Lung (tissue), 12 donors: ENCODE results near the gene AGMAT. TPM values are rescaled to one million over a fixed set of nuclear protein-coding genes. Genes with fewer than 3 reads are reported as not detected.
A peak's percentile ranks its signal among the peaks of the same experiment; 100 is the strongest.

ENCODE experiments used
- ATAC-seq: fragments of 200-7000 bp; cut with Tn5 transposase; one replicate; pipeline ENCODE4 v1.9.1; 2020; ENCODE audit warnings: moderate number of reproducible peaks; ENCODE audit not compliant: insufficient read depth, low FRiP score
- DNase-seq, 3 donors: peaks; one replicate each; pipeline ENCODE4 v3.0.0-alpha.2; 2013 to 2017
- H3K27ac ChIP-seq, 2 donors: one replicate each; pipeline ENCODE4 v1.5.1; 2013; ENCODE audit warnings: mild to moderate bottlenecking in 2 of 2, moderate library complexity in 2 of 2, control low read depth in 1 of 2, inconsistent platforms in 1 of 2, low read depth in 1 of 2, low read length in 1 of 2
- H3K27me3 ChIP-seq, 3 donors: one replicate each; pipeline ENCODE4 v1.5.1; 2013; ENCODE audit warnings: low read length in 2 of 3; ENCODE audit not compliant: control insufficient read depth in 3 of 3, insufficient read depth in 3 of 3
- H3K36me3 ChIP-seq, 4 donors: one replicate each; pipeline ENCODE4 v1.5.1; 2013; ENCODE audit warnings: low read length in 4 of 4, mild to moderate bottlenecking in 1 of 4, moderate library complexity in 1 of 4; ENCODE audit not compliant: control insufficient read depth in 4 of 4, insufficient read depth in 4 of 4
- H3K4me1 ChIP-seq, 5 donors: one replicate each; pipeline ENCODE4 v1.5.1; 2013; ENCODE audit warnings: low read length in 5 of 5, mild to moderate bottlenecking in 2 of 5, moderate library complexity in 1 of 5; ENCODE audit not compliant: control insufficient read depth in 5 of 5, insufficient read depth in 5 of 5
- H3K4me3 ChIP-seq: one replicate; pipeline ENCODE4 v1.5.1; 2013; ENCODE audit warnings: mild to moderate bottlenecking, control low read depth, moderate library complexity
- H3K9ac ChIP-seq, 2 donors: one replicate each; pipeline ENCODE4 v1.5.1; 2013; ENCODE audit warnings: low read length in 2 of 2, control low read depth in 1 of 2; ENCODE audit not compliant: insufficient read depth in 1 of 2
- H3K9me3 ChIP-seq, 4 donors: one replicate each; pipeline ENCODE4 v1.5.1; 2013; ENCODE audit warnings: low read length in 3 of 4, mild to moderate bottlenecking in 1 of 4, moderate library complexity in 1 of 4; ENCODE audit not compliant: control insufficient read depth in 4 of 4, insufficient read depth in 3 of 4
- WGBS, 2 donors: extraction: QIAGEN DNeasy Blood & Tissue Kit; methylation state at CpG; one replicate each; pipeline ENCODE4 v1.1.7; 2013; 5-methylcytosine and 5-hydroxymethylcytosine counted together
- polyA plus RNA-seq, 2 donors: library from polyadenylated mRNA; stranded (reverse); fragments of 200-250 nt; gene quantifications; one replicate each; pipeline ENCODE4 v1.2.1, GENCODE V29; 2013
- total RNA-seq, 2 donors: library from RNA; depleted of rRNA in 1 of 2; stranded (reverse); fragments of >200 nt in 1 of 2; gene quantifications; one replicate each; pipeline ENCODE4 v1.2.1, GENCODE V29; 2014 to 2021
- TF ChIP-seq, protein P1 (sequence below): IDR thresholded peaks from 2 replicates; pipeline ENCODE4 v1.5.1; 2012; ENCODE audit warnings: mild to moderate bottlenecking; ENCODE audit errors: control extremely low read depth, extremely low read depth
- donor health status: control.
- donor health status: control.
- donor health status: Bipolar disorder and iron deficiency.
- donor health status: healthy.
- donor health status: DM: yes; HTN: yes; CAD: no.

The AGMAT gene
- total and polyA plus RNA-seq, 4 donors = 0.08 to 0.46 (median 0.31) TPM

DNA sequence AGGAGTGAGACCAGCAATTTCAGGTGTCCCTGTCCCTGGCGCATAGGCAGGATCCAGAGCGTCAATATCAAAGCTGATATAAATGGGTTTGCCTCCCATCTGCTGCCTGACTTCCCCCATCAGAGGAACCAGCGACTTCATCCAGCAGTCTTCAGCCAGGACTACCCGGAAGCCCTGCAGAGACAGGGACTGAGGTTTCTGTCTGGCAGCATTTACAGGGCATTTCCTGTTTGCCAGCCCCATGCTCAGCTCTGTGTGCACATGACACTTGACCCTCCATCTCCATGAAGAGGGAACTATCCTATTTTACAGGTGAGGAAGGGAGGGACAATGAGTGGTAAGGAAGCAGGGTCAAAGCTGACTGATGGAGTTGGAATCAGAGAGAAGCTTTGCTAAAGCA, 7.2 kb downstream of the AGMAT start:
- Histone ChIP-seq H3K36me3 (peaks cover 0 to 1% (median 0%) of the 10 kb centered on the region in 4 donors), H3K27me3 (no peaks in the 10 kb centered on the region), H3K4me1 (peaks cover 0 to 10% (median 3%) of the 10 kb centered on the region in 5 donors), H3K27ac (no peak overlapping the region), H3K4me3 (no peak overlapping the region), H3K9me3 (no peaks in the 10 kb centered on the region), H3K9ac (no peak overlapping the region)
- DNase-seq (no peak), ATAC-seq (no peak)
- TF ChIP-seq, protein P1, sequence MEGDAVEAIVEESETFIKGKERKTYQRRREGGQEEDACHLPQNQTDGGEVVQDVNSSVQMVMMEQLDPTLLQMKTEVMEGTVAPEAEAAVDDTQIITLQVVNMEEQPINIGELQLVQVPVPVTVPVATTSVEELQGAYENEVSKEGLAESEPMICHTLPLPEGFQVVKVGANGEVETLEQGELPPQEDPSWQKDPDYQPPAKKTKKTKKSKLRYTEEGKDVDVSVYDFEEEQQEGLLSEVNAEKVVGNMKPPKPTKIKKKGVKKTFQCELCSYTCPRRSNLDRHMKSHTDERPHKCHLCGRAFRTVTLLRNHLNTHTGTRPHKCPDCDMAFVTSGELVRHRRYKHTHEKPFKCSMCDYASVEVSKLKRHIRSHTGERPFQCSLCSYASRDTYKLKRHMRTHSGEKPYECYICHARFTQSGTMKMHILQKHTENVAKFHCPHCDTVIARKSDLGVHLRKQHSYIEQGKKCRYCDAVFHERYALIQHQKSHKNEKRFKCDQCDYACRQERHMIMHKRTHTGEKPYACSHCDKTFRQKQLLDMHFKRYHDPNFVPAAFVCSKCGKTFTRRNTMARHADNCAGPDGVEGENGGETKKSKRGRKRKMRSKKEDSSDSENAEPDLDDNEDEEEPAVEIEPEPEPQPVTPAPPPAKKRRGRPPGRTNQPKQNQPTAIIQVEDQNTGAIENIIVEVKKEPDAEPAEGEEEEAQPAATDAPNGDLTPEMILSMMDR = no peak
- WGBS, 2 donors = 59 to 63% methylated on average over 4 of the region's 4 CpGs

DNA sequence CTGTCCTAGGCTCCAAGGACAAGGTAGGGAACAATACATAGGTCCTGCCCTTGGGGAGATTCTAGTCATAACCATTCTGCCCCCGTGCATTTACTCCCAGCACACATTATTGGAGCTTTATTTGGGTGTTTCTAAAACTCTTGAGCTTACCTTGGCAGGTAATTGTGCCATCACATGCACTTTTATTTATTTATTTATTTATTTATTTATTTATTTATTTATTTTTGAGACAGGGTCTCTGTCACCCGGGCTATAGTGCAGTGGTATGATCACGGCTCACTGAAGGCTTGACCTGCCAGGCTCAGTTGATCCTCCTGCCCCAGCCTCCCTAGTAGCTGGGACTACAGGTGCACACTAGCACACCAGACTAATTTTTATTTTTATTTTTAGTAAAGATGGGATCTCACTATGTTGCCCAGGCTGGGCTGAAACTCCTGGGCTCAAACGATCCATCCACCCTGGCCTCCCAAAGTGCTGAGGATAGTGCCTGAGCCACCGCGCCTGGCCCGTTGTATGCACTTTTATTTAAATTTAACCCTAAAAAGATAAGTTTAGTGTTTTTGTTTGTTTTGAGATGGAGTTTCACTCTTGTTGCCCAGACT, 9.2 kb downstream of the AGMAT start:
- DNase-seq (no peak), ATAC-seq (no peak)
- Histone ChIP-seq H3K27ac (no peak overlapping the region), H3K4me3 (no peak overlapping the region), H3K27me3 (no peaks in the 10 kb centered on the region), H3K36me3 (peaks cover 0 to 4% (median under 1%) of the 10 kb centered on the region in 4 donors), H3K9ac (no peak overlapping the region), H3K4me1 (peaks cover 0 to 10% (median 3%) of the 10 kb centered on the region in 5 donors), H3K9me3 (no peaks in the 10 kb centered on the region)
- WGBS, 2 donors = 96 to 99% methylated on average over 7 of the region's 7 CpGs
- TF ChIP-seq, protein P1 = no peak

DNA sequence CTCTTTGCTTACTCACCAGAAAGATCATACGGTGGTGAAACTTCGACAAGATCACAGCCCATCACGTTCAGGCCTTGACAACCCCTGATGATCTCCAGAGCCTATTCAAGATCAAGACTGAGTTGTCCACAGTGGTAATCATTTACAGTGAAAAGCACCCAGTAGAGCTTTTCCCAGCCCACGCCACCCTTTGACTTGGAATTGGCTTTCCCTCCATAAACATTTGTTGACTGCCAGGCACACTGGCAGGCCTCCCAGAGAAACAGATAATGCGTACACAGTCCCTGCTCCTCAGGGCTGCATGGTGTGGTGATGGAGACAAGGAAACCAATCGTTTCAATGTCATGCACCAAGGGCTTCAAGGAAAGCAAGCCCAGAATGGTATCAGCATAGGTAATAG, 10.1 kb downstream of the AGMAT start:
- DNase-seq (peak; percentile 38 to 59 (median 46)), ATAC-seq (no peak)
- H3K4me3 ChIP-seq = no peak overlapping the region
- H3K27me3 ChIP-seq = no peaks in the 10 kb centered on the region
- 82 to 88% methylated on average over 6 of the region's 6 CpGs for WGBS, 2 donors
- peaks cover 0 to 10% (median 3%) of the 10 kb centered on the region in 5 donors for H3K4me1 ChIP-seq
- TF ChIP-seq, protein P1 = no peak
- no peaks in the 10 kb centered on the region for H3K9me3 ChIP-seq
- no peak overlapping the region for H3K9ac ChIP-seq
- H3K36me3 ChIP-seq = peaks cover 0 to 9% (median under 1%) of the 10 kb centered on the region in 4 donors
- no peak overlapping the region for H3K27ac ChIP-seq

DNA sequence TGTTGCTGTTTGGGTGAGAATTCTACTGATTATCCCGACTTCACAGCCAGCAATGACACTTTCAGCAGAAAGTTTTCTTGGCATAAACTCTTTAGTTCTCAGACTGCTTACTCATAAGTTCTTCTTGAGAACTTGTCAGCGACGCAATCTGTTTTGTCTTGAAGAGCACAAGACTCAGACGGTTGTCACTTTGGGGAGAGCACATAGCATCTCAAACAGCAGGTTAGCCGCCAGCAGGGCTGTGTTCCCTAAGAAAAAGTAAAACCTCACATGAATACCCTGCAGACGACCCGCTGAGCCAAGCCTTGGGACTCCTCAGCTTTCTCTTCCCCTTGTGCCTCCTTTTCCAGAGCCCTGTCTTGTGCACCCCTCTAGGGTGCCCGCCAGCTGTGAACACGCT, 11.4 kb downstream of the AGMAT start:
- Histone ChIP-seq H3K9me3 (no peaks in the 10 kb centered on the region), H3K9ac (no peak overlapping the region), H3K27me3 (no peaks in the 10 kb centered on the region), H3K36me3 (peaks cover 2 to 14% (median 7%) of the 10 kb centered on the region in 4 donors), H3K4me3 (no peak overlapping the region), H3K4me1 (peaks cover 0 to 10% (median 0%) of the 10 kb centered on the region in 5 donors), H3K27ac (no peak overlapping the region)
- TF ChIP-seq, protein P1 = no peak
- DNase-seq = no peak
- WGBS, 2 donors = 87 to 92% methylated on average over 9 of the region's 9 CpGs
- no peak for ATAC-seq
